Measurements from ENCODE around the gene SUGP1.
"Not testable (repeated sequence)": the region's sequence is repeated elsewhere in the genome, so short reads cannot be mapped to it uniquely, and the experiment has no call there.

The SUGP1 gene

DNA sequence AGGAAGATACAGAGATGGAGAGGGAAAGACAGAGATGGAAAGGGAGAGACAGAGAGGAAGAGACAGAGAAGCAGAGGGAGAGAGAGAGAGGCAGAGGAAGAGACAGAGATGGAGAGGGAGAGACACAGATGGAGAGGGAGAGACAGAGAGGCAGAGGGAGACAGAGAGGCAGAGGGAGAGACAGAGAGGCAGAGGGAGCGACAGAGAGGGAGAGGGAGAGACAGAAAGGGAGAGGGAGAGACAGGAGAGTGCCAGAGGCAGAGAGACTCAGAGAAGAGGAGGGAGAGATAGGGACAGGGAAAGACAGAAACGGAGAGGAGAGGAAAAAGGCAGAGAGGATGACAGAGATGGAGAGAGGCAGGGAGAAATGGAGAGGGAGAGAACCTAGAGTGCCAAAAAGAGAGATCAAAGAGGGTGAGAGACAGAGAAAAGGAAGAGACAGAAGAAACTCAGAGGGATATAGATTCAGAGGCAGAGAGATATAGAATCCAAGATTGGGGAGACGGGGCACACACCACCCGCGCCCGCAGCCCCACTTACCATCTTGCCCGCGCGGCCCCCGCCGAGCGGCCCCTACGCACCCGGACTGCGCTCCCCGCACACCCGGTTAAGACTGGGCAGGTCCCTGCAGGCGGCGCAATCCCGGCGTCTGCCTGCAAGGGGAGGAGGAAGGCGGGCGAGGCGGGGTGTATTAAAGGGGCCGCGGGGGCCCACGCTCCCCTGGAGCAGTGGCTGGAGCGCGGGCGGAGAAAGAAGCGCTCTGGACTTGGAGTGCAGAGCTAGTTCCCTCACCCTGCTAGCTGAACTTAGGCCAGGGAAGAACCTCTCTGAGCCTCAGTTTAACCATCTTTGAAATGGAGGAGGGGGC lies 57.9 kb downstream of the SUGP1 start:
- no peak for DNase-seq

DNA sequence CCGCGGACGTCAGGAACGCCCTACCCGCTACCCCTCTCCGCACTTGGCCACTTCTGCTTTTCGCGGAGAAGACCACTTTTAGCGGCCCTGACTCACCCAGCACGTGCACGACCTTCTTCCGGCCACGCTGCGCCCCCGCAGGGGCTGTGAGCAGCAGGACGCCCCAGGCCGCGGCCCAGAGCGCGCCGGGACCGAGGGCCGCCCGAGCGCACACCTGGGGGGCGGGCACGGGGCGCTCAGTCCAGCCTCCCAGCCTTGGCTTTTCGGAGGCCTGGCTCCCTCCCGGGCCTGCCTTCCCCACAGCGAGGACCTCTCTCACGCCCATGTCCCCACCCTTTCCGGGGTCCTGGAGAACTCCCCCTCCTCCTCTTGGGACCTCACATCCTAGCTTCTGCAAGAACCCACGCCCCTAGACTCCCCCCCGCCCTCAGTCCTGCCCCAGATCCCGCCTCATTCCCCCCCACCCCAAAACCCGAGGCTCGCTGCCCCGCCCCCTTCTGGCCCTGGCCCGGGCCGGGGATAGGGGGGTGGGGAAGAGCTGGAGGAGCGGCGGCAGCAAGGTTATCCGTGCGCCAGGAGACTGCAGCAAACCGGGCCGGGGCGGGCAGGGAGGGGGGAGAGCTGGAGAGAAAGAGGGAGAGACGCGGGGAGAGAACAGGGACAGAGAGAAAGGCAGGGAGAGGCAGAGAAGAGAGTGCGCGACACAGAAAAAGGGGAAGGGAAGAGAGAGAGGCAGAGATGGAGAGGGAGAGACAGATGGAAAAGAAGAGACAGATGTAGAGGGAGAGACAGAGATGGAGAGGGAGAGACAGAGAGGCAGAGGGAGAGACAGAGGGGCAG lies 58.7 kb downstream of the SUGP1 start:
- no peak for DNase-seq

DNA sequence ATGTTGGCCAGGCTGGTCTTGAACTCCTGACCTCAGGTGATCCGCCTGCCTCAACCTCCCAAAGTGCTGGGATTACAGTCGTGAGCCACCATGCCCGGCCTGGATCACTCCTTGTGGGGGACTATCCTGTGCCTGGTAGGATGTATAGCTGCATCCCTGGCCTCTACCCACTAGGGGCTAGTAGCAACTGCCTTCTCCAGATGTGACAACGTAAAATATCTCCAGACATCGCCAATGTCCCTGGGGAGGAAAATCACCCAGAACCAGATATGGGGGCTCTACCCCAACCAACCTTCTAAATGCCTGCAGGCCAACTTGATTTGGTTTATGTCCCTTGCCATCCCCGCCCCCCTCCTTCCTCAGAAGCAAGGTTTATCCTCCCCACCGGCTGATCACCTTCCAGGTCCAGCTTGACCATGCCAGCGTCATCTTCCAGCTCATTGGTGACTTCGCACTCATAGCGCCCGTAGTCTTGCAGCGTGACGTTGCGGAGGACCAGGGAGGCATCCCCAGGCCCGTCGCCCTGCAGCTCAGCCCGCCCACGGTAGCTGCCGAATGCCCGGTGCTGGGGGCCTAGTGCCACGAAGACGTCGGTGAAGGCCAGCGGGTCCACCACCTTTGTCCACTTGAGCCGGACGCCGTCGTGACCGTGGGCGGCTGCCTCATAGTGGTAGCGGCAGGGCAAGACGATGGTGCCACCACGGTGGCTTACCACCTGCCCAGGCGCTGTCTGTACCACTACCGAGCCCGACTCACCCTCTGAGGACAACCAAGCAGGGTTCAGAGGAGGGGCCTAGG lies 59.7 kb downstream of the SUGP1 start:
- DNase-seq: no peak

GRCh38 chr19:19259741-19260140 lies 60.6 kb downstream of the SUGP1 start:
- DNase-seq: no peak

GRCh38 chr19:19258589-19259338 lies 61.5 kb downstream of the SUGP1 start:
- no peak for DNase-seq

DNA sequence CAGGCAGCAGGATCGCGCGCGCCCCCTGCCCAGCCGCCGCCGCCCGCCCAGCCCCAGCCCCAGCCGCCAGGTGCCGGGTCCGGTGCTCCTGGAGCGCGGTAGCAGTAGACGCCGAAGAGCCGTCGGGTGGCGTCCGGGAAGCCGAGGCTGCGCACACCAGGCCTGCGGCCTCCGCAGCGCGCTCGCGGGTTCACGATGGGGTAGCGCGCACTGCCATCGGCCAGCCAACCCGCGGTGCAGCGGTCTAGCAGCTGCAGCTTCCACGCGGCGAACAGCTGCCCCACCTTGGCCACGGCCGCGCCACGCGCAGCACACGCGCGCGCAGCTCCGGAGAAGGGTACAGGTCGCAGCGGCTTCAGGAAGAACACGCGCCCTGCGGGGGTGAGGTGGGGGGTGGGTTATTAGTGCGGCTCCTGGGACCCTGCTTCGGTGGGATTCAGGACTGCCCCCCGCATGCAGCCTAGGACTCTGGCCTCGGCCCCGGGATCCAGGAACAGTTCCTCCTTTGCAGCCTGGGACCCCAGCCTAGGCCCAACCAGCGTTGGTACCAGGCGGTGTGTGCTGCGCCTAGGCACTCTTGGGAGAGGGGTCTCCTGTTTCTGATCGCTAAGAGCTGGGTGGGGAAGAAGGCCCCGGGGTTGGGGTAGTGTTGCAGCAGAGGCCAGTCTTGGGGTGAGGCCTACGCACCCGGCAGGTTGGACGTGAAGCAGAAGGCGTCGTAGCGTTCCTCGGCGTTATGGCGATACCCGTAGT lies 62.3 kb downstream of the SUGP1 start:
- no peak for DNase-seq

DNA sequence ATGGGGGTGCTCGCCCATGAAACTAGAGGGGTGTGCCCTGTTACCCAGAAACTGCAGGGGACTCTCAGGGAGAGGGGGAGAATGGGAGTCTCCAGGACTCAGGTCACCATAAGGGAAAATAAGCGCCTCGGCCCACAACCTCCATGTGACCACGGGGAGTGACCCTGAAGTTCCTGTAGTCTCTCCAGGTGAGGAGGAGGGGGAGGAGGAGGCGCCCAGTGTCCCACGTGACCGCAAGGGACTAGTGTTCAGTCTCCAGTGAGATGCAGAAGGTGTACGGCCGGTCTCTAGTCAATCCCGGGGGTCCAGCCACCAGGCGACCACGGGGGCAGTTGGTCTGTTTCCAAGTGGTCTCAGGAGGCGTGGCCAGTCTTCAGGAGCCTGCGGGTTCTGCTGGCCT lies 63.2 kb downstream of the SUGP1 start:
- DNase-seq: no peak

DNA sequence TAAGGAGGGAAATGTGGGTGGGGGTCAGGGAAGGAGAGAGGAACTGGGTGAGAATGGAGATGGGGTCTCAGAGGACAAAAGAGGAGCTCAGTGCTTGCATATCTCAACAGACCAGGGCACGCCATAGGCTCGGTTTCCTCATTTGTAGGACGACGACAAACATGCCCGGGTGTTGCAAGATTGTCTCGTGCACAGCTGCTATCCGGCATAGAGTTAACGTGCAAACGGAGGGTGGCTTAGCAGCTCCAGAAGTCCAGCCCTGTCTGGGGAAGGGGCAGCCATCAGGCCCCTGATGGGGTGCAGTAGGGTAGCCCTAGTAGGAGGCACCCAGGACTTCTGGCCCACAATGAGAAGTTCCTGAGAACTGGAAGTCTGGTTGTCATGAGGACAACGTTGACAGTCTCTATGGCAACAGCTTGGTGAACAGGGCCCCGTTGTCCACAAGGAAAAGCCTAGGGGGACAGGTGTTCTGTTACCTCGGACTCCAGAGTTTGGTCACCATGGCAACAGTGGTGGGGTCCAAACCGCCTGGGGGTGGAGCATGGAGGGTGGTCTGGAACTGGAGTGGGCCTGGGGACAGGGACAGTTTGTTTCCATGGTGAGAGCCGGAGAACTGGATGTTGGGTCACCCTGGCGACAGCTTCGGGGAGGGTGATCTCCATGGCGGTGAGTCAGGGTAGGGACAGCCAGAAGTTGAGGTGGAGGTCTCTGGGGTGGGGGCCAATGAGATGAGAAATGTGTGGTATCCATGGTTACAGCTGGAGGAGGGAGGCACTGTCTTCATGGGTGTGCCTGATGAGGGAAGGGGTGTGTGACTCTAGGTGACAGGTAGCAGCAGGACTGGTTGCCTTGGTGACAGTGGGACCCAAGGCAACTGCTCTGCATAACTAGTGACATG lies 64.0 kb downstream of the SUGP1 start:
- no peak for DNase-seq

DNA sequence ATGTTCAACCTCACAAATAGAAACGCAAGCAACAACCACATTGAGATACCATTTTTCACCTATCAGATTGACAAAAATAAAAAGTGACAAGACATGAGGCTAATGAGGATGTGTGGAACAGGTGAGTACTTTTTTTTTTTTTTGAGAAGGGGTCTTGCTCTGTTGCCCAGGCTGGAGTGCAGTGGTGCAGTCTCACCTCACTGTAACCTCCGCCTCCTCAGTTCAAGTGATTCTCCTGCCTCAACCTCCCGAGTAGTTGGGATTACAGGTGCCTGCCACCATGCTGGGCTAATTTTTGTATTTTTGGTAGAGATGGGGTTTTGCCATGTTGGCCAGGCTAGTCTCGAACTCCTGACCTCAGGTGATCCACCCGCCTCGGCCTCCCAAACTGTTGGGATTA lies 66.9 kb downstream of the SUGP1 start:
- not testable (repeated sequence) for DNase-seq

DNA sequence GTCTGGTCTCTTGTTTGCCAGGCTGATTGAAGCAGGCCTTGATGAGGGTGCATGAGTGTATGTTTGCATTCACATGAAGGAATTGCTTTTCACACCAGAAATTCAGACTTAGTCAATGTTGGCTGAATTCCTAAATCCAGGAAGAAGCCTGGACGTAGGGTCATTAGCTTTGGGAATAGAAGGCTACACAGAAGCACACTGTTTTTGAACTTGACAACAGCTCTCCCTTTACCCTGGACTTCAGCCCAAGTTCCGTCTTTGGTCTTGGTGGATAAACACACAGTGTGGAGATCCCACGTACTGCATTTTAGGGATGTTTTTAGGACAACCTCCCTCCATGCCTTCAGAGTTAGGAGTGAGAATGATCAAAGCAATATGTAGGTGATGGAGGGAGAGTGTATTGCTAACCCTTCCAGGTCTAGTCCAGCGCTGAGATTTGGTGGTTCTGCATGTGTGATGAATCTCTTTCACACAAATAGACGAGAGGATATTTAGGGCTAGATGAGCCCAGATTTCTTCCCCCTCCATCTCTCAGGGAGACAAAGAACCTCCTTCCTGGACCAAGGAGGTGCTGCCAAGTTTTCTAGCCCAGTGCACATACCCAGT lies 70.0 kb downstream of the SUGP1 start:
- DNase-seq: no peak

DNA sequence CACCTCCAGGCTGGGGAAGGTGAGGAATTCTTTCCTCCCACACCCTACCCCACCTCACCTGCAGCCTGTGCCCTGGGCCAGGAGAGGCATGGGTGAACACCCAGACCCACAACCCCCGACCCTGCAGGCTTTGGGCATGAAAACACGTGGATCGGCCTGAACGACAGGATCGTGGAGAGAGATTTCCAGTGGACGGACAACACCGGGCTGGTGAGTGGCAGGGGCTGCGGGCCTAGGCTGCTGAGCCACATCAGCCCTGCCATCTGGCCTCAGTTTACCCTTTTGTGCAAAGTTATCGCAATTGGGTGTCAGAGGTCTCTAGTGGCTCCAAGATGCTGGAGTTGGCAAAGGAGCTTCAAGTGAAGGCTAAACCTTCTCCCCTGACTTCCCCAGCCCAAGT lies 79.8 kb downstream of the SUGP1 start:
- DNase-seq: no peak

- no peak for DNase-seq
Observed at GRCh38 chr19:19239675-19240074, 80.6 kb downstream of the SUGP1 start.

- no peak for DNase-seq
Observed at GRCh38 chr19:19238126-19238894, 82.0 kb downstream of the SUGP1 start.

- no peak for DNase-seq
Observed at GRCh38 chr19:19236173-19236572, 84.1 kb downstream of the SUGP1 start.

GRCh38 chr19:19234220-19234816 lies 86.0 kb downstream of the SUGP1 start:
- no peak for DNase-seq

DNA sequence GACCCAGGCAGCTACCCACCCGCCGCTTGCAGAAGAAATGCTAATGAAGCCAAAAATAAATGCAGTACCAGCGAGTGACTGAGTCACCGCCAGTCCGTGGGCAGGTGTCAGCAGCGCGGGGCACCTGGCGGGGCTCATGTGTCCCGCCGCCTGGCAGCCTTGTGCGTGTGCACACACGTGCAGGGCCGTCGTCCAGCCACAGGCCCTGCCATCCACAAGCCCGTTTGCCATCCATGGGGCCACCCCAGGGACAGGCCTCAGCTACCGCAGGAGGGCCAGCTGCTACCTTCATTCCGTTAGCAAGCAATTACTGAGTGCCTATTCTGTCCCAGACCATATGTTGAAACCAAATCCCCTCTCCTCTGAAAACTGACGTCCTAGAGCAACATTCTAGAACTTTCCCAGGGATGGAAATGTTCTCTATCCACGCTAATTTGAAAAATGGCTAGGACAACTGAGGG lies 88.0 kb downstream of the SUGP1 start:
- no peak for DNase-seq

DNA sequence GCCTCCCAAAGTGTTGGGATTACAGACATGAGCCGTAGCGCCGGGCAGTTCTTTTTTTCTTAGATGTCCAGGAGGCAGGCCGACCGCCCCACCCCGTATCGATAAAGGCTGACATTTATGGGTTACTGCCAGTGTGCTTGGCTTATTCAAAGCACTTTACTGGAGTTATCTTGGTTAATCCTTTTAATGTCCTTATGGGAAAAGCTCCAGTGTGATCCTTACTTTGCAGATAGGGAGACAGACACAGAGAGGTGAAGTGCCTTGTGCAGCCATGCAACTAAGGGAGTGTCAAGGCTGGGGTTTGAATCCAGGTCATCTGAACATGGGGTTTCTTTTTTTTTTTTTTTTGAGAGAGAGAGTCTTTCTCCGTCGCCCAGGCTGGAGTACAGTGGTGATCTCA lies 89.3 kb downstream of the SUGP1 start:
- no peak for DNase-seq

- DNase-seq: no peak
Observed at GRCh38 chr19:19229701-19230100, 90.6 kb downstream of the SUGP1 start.

DNA sequence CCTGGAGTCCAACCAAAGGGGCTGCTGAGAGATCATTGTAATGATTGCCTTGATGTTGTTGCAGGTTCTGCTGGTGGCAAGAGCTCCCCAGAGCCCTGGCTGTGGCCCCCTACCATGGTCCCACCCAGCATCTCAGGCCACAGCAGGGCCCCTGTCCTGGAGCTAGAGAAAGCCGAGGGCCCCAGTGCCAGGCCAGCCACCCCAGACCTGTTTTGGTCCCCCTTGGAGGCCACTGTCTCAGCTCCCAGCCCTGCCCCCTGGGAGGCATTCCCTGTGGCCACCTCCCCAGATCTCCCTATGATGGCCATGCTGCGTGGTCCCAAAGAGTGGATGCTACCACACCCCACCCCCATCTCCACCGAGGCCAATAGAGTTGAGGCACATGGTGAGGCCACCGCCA lies 93.1 kb downstream of the SUGP1 start:
- DNase-seq: no peak

Measured in CD4-positive, alpha-beta T cell treated with Interleukin-12 subunit alpha and Interleukin-12 subunit beta, for 1 hour (primary cell).